H9 (cell line): ENCODE results near the gene ADORA1. TPM values are rescaled to one million over a fixed set of nuclear protein-coding genes. Genes with fewer than 3 reads are reported as not detected.

Experiments used
- DNase-seq: peaks from one replicate; pipeline ENCODE4 v3.0.0-alpha.2; 2017
- H2AFZ ChIP-seq: one replicate; pipeline ENCODE4 v1.6.1; 2013; ENCODE audit warnings: mild to moderate bottlenecking, low read length, control low read depth, moderate library complexity
- H2AK5ac ChIP-seq: 2 replicates; pipeline ENCODE4 v1.6.1; 2013; ENCODE audit warnings: low read length, control low read depth, mixed read lengths; ENCODE audit not compliant: insufficient read length
- H2BK120ac ChIP-seq: one replicate; pipeline ENCODE4 v1.6.1; 2013; ENCODE audit warnings: low read depth, mild to moderate bottlenecking, low read length, control low read depth, inconsistent platforms; ENCODE audit not compliant: poor library complexity, severe bottlenecking
- H2BK12ac ChIP-seq: 2 replicates; pipeline ENCODE4 v1.6.1; 2013; ENCODE audit warnings: low read length, control low read depth, mixed read lengths, low read depth; ENCODE audit not compliant: insufficient read length
- H2BK15ac ChIP-seq: 2 replicates; pipeline ENCODE4 v1.6.1; 2013; ENCODE audit warnings: low read depth, low read length, control low read depth
- H2BK20ac ChIP-seq: one replicate; pipeline ENCODE4 v1.6.1; 2013; ENCODE audit warnings: low read depth, mild to moderate bottlenecking, low read length, control low read depth, inconsistent platforms; ENCODE audit not compliant: poor library complexity, severe bottlenecking
- H2BK5ac ChIP-seq: 2 replicates; pipeline ENCODE4 v1.6.1; 2013; ENCODE audit warnings: low read length, control low read depth, mixed read lengths; ENCODE audit not compliant: insufficient read length
- H3K14ac ChIP-seq: 2 replicates; pipeline ENCODE4 v1.6.1; 2013; ENCODE audit warnings: low read length, control low read depth; ENCODE audit not compliant: insufficient read depth
- H3K18ac ChIP-seq: 2 replicates; pipeline ENCODE4 v1.6.1; 2013; ENCODE audit warnings: low read depth, mild to moderate bottlenecking, mixed read lengths, low read length, control low read depth; ENCODE audit not compliant: insufficient read length
- H3K23ac ChIP-seq: 2 replicates; pipeline ENCODE4 v1.6.1; 2013; ENCODE audit warnings: low read length, control low read depth, mixed read lengths, low read depth; ENCODE audit not compliant: insufficient read length
- H3K23me2 ChIP-seq: 2 replicates; pipeline ENCODE4 v1.6.1; 2013; ENCODE audit warnings: low read depth, mild to moderate bottlenecking, mixed read lengths, low read length, control low read depth; ENCODE audit not compliant: insufficient read length, poor library complexity, severe bottlenecking
- H3K27ac ChIP-seq: 2 replicates; pipeline ENCODE4 v1.5.1; 2013; ENCODE audit warnings: low read length, control low read depth, mixed read lengths, low read depth; ENCODE audit not compliant: insufficient read length
- H3K27me3 ChIP-seq: 2 replicates; pipeline ENCODE4 v1.6.1; 2013; ENCODE audit warnings: low read length, control low read depth, inconsistent platforms; ENCODE audit not compliant: insufficient read depth
- H3K4ac ChIP-seq: 2 replicates; pipeline ENCODE4 v1.6.1; 2013; ENCODE audit warnings: low read depth, mild to moderate bottlenecking, control low read depth, inconsistent platforms, low read length, moderate library complexity
- H3K4me1 ChIP-seq: 2 replicates; pipeline ENCODE4 v1.6.1; 2013; ENCODE audit warnings: low read length, control low read depth, inconsistent platforms; ENCODE audit not compliant: insufficient read depth
- H3K4me2 ChIP-seq: 2 replicates; pipeline ENCODE4 v1.6.1; 2013; ENCODE audit warnings: low read length, control low read depth, mixed read lengths; ENCODE audit not compliant: insufficient read length, insufficient read depth
- H3K56ac ChIP-seq: 2 replicates; pipeline ENCODE4 v1.6.1; 2013; ENCODE audit warnings: low read depth, mild to moderate bottlenecking, mixed read lengths, low read length, control low read depth; ENCODE audit not compliant: insufficient read length
- H3K79me1 ChIP-seq: 2 replicates; pipeline ENCODE4 v1.6.1; 2013; ENCODE audit warnings: low read depth, mild to moderate bottlenecking, moderate library complexity, low read length, control low read depth, inconsistent platforms; ENCODE audit not compliant: insufficient read depth, poor library complexity, severe bottlenecking
- H3K79me2 ChIP-seq: 2 replicates; pipeline ENCODE4 v1.6.1; 2013; ENCODE audit warnings: low read length, control low read depth, inconsistent platforms; ENCODE audit not compliant: insufficient read depth
- H3K9ac ChIP-seq: 2 replicates; pipeline ENCODE4 v1.6.1; 2013; ENCODE audit warnings: low read length, control low read depth, mixed read lengths; ENCODE audit not compliant: insufficient read length; ENCODE audit errors: extremely low read depth
- H3K9me3 ChIP-seq: one replicate; pipeline ENCODE4 v1.6.1; 2013; ENCODE audit warnings: low read depth, low read length, inconsistent platforms; ENCODE audit not compliant: control insufficient read depth
- H3T11ph ChIP-seq: one replicate; pipeline ENCODE4 v1.6.1; 2013; ENCODE audit warnings: mild to moderate bottlenecking, low read length, control low read depth, inconsistent platforms
- H4K20me1 ChIP-seq: one replicate; pipeline ENCODE4 v1.6.1; 2013; ENCODE audit not compliant: control insufficient read depth, insufficient read length, insufficient read depth
- H4K5ac ChIP-seq: 2 replicates; pipeline ENCODE4 v1.6.1; 2013; ENCODE audit warnings: low read depth, mild to moderate bottlenecking, mixed read lengths, low read length, control low read depth; ENCODE audit not compliant: insufficient read length
- H4K8ac ChIP-seq: replicated peaks from 2 replicates; pipeline ENCODE4 v1.6.1; 2013; ENCODE audit warnings: low read length, control low read depth, mixed read lengths, low read depth; ENCODE audit not compliant: insufficient read length
- H4K91ac ChIP-seq: 2 replicates; pipeline ENCODE4 v1.6.1; 2013; ENCODE audit warnings: low read depth, mild to moderate bottlenecking, moderate library complexity, mixed read lengths, low read length, control low read depth; ENCODE audit not compliant: insufficient read length
- H3K27ac Mint-ChIP-seq, 3 experiments: 2 replicates in 2 of 3; 3 replicates in 1 of 3; pipeline ENCODE4 v1.8.0; 2020 to 2021; ENCODE audit warnings: mixed read lengths in 3 of 3, mild to moderate bottlenecking in 1 of 3, moderate library complexity in 1 of 3
- H3K27me3 Mint-ChIP-seq: 2 replicates; pipeline ENCODE4 v1.8.0; 2021; ENCODE audit warnings: low read depth, mild to moderate bottlenecking, moderate library complexity, mixed read lengths
- H3K36me3 Mint-ChIP-seq, 3 experiments: 2 replicates in 2 of 3; 3 replicates in 1 of 3; pipeline ENCODE4 v1.8.0; 2020 to 2021; ENCODE audit warnings: low read depth in 3 of 3, mixed read lengths in 3 of 3; ENCODE audit not compliant: insufficient read depth in 1 of 3
- H3K4me1 Mint-ChIP-seq, 2 experiments: 2 replicates each; pipeline ENCODE4 v1.8.0; 2020; ENCODE audit warnings: mixed read lengths in 2 of 2
- H3K4me3 Mint-ChIP-seq, 2 experiments: 2 replicates in 1 of 2; 3 replicates in 1 of 2; pipeline ENCODE4 v1.8.0; 2020 to 2021; ENCODE audit warnings: mild to moderate bottlenecking in 2 of 2, mixed read lengths in 2 of 2, moderate library complexity in 1 of 2
- H3K9me3 Mint-ChIP-seq, 2 experiments: 2 replicates in 1 of 2; 3 replicates in 1 of 2; pipeline ENCODE4 v1.8.0; 2020; ENCODE audit warnings: mild to moderate bottlenecking in 2 of 2, mixed read lengths in 2 of 2, moderate library complexity in 1 of 2
- WGBS: extraction: QIAGEN DNeasy Blood & Tissue Kit; methylation state at CpG from one replicate; pipeline ENCODE4 v1.1.7; 2013; ENCODE audit warnings: missing lambda C conversion rate, low lambda C conversion rate, mixed read lengths; ENCODE audit not compliant: insufficient read length; ENCODE audit errors: extremely low coverage; 5-methylcytosine and 5-hydroxymethylcytosine counted together
- total RNA-seq: library from RNA; stranded (reverse); gene quantifications from 2 replicates; pipeline ENCODE4 v1.2.1, GENCODE V29; 2021
- TF ChIP-seq, protein P1 (sequence below): fragments of 200-600 bp; sonication (generic); conservative IDR thresholded peaks from 3 replicates; pipeline ENCODE4 v1.8.0; 2021; ENCODE audit warnings: antibody characterized with exemption, mild to moderate bottlenecking

ADORA1 gene
- total RNA-seq, 1 experiment from 2014 or later = 1.3 TPM

- Histone ChIP-seq H2AFZ (no peak overlapping the region), H3K79me1 (no peaks in the 10 kb centered on the region), H4K20me1 (no peaks in the 10 kb centered on the region), H2BK12ac (no peak overlapping the region), H3K79me2 (no peaks in the 10 kb centered on the region), H3K14ac (no peak overlapping the region), H2BK20ac (no peak overlapping the region), H2AK5ac (no peak overlapping the region), H2BK120ac (no peak overlapping the region), H3K4me1 (peaks cover 18% of the 10 kb centered on the region; the same call in 1 of the 2 replicates), H3K9me3 (no peaks in the 10 kb centered on the region), H4K8ac (no peak overlapping the region), H4K5ac (no peak overlapping the region), H3T11ph (no peak overlapping the region), H3K18ac (no peak overlapping the region), H3K56ac (no peak overlapping the region), H3K23me2 (no peaks in the 10 kb centered on the region), H4K91ac (no peak overlapping the region), H3K27me3 (no peaks in the 10 kb centered on the region), H2BK5ac (no peak overlapping the region), H2BK15ac (no peak overlapping the region), H3K9ac (no peak overlapping the region), H3K4ac (no peak overlapping the region), H3K27ac (no peak overlapping the region), H3K4me2 (no peak overlapping the region), H3K23ac (no peak overlapping the region)
- Mint-ChIP-seq H3K9me3 (peaks cover 0 to 2% of the 10 kb centered on the region in 2 experiments; a peak in 2 of 5 replicates), H3K36me3 (peaks cover 0 to 2% (median under 1%) of the 10 kb centered on the region in 3 experiments; a peak in 3 of 7 replicates), H3K27ac (peak overlapping the region in 2 of 3 experiments; percentile 55 to 64; a peak in 2 of 7 replicates), H3K27me3 (no peaks in the 10 kb centered on the region; the same call in none of the 2 replicates), H3K4me3 (no peak overlapping the region; a peak in 1 of 5 replicates), H3K4me1 (peaks cover 77 to 95% of the 10 kb centered on the region in 2 experiments)
- TF ChIP-seq, protein P1, sequence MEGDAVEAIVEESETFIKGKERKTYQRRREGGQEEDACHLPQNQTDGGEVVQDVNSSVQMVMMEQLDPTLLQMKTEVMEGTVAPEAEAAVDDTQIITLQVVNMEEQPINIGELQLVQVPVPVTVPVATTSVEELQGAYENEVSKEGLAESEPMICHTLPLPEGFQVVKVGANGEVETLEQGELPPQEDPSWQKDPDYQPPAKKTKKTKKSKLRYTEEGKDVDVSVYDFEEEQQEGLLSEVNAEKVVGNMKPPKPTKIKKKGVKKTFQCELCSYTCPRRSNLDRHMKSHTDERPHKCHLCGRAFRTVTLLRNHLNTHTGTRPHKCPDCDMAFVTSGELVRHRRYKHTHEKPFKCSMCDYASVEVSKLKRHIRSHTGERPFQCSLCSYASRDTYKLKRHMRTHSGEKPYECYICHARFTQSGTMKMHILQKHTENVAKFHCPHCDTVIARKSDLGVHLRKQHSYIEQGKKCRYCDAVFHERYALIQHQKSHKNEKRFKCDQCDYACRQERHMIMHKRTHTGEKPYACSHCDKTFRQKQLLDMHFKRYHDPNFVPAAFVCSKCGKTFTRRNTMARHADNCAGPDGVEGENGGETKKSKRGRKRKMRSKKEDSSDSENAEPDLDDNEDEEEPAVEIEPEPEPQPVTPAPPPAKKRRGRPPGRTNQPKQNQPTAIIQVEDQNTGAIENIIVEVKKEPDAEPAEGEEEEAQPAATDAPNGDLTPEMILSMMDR = no peak
- DNase-seq = no peak
- no CpG with 5 or more reads among the region's 12 CpGs for WGBS
Observed at GRCh38 chr1:203148579-203148978, 21.1 kb downstream of the ADORA1 start.
